GM12878 (cell line): Measurements from ENCODE around the gene LTB. TPM values are rescaled to one million over a fixed set of nuclear protein-coding genes. Genes with fewer than 3 reads are reported as not detected.
A peak's percentile ranks its signal among the peaks of the same experiment; 100 is the strongest.

Experiments
- ATAC-seq: fragments of 200-7000 bp; cut with Tn5 transposase; 3 replicates; pipeline ENCODE4 v1.9.1; 2020; ENCODE audit warnings: mild to moderate bottlenecking, moderate library complexity
- BruUV-seq: library from RNA; stranded (reverse); fragments of 400-500 nt; replicated peaks from 2 replicates; lab custom pipeline; 2021; lab: Mats Ljungman, UMichigan
- CTCF ChIA-PET: fragments of 300-600 bp; sonication (Branson Sonifier 250); formaldehyde crosslinking; extraction: SDS; loops from one replicate; lab custom pipeline; 2021; ENCODE audit warnings: inconsistent platforms; lab: Yijun Ruan, JAX
- POLR2A ChIA-PET: fragments of 350-600 bp; formaldehyde crosslinking; extraction: SDS; loops from one replicate; lab custom pipeline; 2021; ENCODE audit warnings: inconsistent platforms; lab: Charles Lee
- RAD21 ChIA-PET: fragments of 300-600 bp; sonication (Branson Sonifier 250); formaldehyde crosslinking; loops from one replicate; lab custom pipeline; 2023; ENCODE audit warnings: antibody characterized with exemption; ENCODE audit not compliant: unreplicated experiment; lab: Charles Lee
- SMC1A ChIA-PET: fragments of 300-600 bp; sonication (Branson Sonifier 250); formaldehyde crosslinking; loops from one replicate; lab custom pipeline; 2023; ENCODE audit not compliant: unreplicated experiment, uncharacterized antibody; lab: Charles Lee
- DNase-seq: peaks from one replicate; pipeline ENCODE4 v3.0.0-alpha.2; 2011; ENCODE audit warnings: low read depth, low spot score
- FAIRE-seq: peaks from 3 replicates; lab custom pipeline; 2011; peaks lifted over from hg19 to GRCh38; lab: Jason Lieb, UNC
- H2AFZ ChIP-seq: 2 replicates; pipeline ENCODE4 v1.6.0; 2011; ENCODE audit warnings: low read depth, low read length, control low read depth; ENCODE audit not compliant: control insufficient read depth
- H3K27ac ChIP-seq: 2 replicates; pipeline ENCODE4 v1.5.1; 2011; ENCODE audit warnings: control low read depth; ENCODE audit not compliant: control insufficient read depth, insufficient read depth
- H3K27me3 ChIP-seq, 2 experiments: replicated peaks in 1 of 2; 2 replicates each; pipeline versions ENCODE4 v1.6.0 to v1.6.1; 2011; ENCODE audit warnings: low read length in 1 of 2; ENCODE audit not compliant: control insufficient read depth in 2 of 2, insufficient read depth in 2 of 2
- H3K36me3 ChIP-seq, 2 experiments: 2 replicates each; pipeline ENCODE4 v1.5.1; 2011; ENCODE audit warnings: low read length in 1 of 2; ENCODE audit not compliant: control insufficient read depth in 2 of 2, insufficient read depth in 2 of 2
- H3K4me1 ChIP-seq: 2 replicates; pipeline ENCODE4 v1.6.1; 2011; ENCODE audit warnings: mild to moderate bottlenecking, low read length, moderate library complexity, mixed read lengths; ENCODE audit not compliant: control insufficient read depth, insufficient read depth
- H3K4me2 ChIP-seq: 2 replicates; pipeline ENCODE4 v1.6.0; 2011; ENCODE audit warnings: control low read depth; ENCODE audit not compliant: control insufficient read depth, insufficient read depth
- H3K4me3 ChIP-seq: fragments of 200-600 bp; sonication (generic); 2 replicates; pipeline ENCODE4 v1.5.1; 2016
- H3K79me2 ChIP-seq: 2 replicates; pipeline ENCODE4 v1.6.0; 2011; ENCODE audit warnings: low read length; ENCODE audit not compliant: control insufficient read depth, insufficient read depth
- H3K9ac ChIP-seq: 2 replicates; pipeline ENCODE4 v1.8.0; 2011; ENCODE audit warnings: low read length, control low read depth, mixed read lengths; ENCODE audit not compliant: control insufficient read depth, insufficient read depth
- H3K9me3 ChIP-seq: replicated peaks from 3 replicates; pipeline ENCODE4 v1.5.1; 2011; ENCODE audit warnings: mild to moderate bottlenecking, low read length; ENCODE audit not compliant: control insufficient read depth, insufficient read depth
- H4K20me1 ChIP-seq: 2 replicates; pipeline ENCODE4 v1.6.0; 2011; ENCODE audit not compliant: control insufficient read depth, insufficient read depth
- ATF7 ChIP-seq: fragments of 450-650 bp; IDR thresholded peaks from 2 replicates; pipeline ENCODE4 v1.6.1; 2016; ENCODE audit warnings: low read depth, mild to moderate bottlenecking
- HDGF ChIP-seq: fragments of 450-650 bp; IDR thresholded peaks from 2 replicates; pipeline ENCODE4 v1.6.1; 2016; ENCODE audit warnings: antibody characterized with exemption
- JUNB ChIP-seq: IDR thresholded peaks from 2 replicates; pipeline ENCODE4 v1.6.1; 2016; ENCODE audit warnings: antibody characterized with exemption, mild to moderate bottlenecking
- MEF2B ChIP-seq: fragments of 450-650 bp; IDR thresholded peaks from 2 replicates; pipeline ENCODE4 v1.6.1; 2018; ENCODE audit warnings: mild to moderate bottlenecking, moderate library complexity; ENCODE audit not compliant: partially characterized antibody, poor library complexity, severe bottlenecking
- POLR2AphosphoS2 ChIP-seq: IDR thresholded peaks from 2 replicates; pipeline ENCODE4 v1.6.1; 2011; ENCODE audit warnings: low read depth, mild to moderate bottlenecking, low read length, improper control_type of control experiment, moderate library complexity
- RAD21 ChIP-seq: IDR thresholded peaks from 2 replicates; pipeline ENCODE4 v1.6.1; 2011; ENCODE audit warnings: mild to moderate bottlenecking, low read depth, low read length, moderate library complexity; ENCODE audit not compliant: insufficient read depth
- SMC3 ChIP-seq: IDR thresholded peaks from 2 replicates; pipeline ENCODE4 v1.6.1; 2011; ENCODE audit warnings: low read length, improper control_type of control experiment, borderline replicate concordance
- SUZ12 ChIP-seq: fragments of 200-600 bp; sonication (generic); IDR thresholded peaks from one replicate; pipeline ENCODE4 v1.6.1; 2018; ENCODE audit warnings: antibody characterized with exemption, mild to moderate bottlenecking; ENCODE audit not compliant: unreplicated experiment
- TCF7 ChIP-seq: IDR thresholded peaks from 2 replicates; pipeline ENCODE4 v1.6.1; 2014; ENCODE audit warnings: antibody characterized with exemption, borderline replicate concordance
- ZBED1 ChIP-seq: IDR thresholded peaks from 2 replicates; pipeline ENCODE4 v1.6.1; 2016; ENCODE audit warnings: borderline replicate concordance
- ZNF217 ChIP-seq: fragments of 450-650 bp; IDR thresholded peaks from 2 replicates; pipeline ENCODE4 v1.6.1; 2017; ENCODE audit warnings: antibody characterized with exemption, mild to moderate bottlenecking
- ZNF24 ChIP-seq: fragments of 450-650 bp; IDR thresholded peaks from 2 replicates; pipeline ENCODE4 v1.6.1; 2017; ENCODE audit warnings: antibody characterized with exemption, mild to moderate bottlenecking
- WGBS: methylation state at CpG from one replicate; pipeline ENCODE4 v1.1.6; 2016; ENCODE audit warnings: low lambda C conversion rate; ENCODE audit not compliant: insufficient replicate concordance, insufficient coverage; ENCODE audit errors: missing lambda C conversion rate; 5-methylcytosine and 5-hydroxymethylcytosine counted together
- in situ Hi-C: fragments of 300-500 bp; cut with MboI; formaldehyde crosslinking; loops from 9 replicates; pipeline ENCODE4 v1.14.3; 2018; ENCODE audit warnings: mixed read lengths
- intact Hi-C: fragments of 100-400 bp; cut with micrococcal nuclease; formaldehyde crosslinking; loops from one replicate; pipeline ENCODE4 v1.14.2; 2022; ENCODE audit not compliant: unreplicated experiment
- polyA plus RNA-seq, 11 experiments: library from polyadenylated mRNA; depleted of rRNA in 4 of 11; unstranded in 6 of 11; stranded (reverse) in 5 of 11; fragments of >200 nt; fragmentation: Nextera tagmentation in 4 of 11; fragmentation: Illumina TruSeq in 1 of 11; extraction: Ambion mirVana in 4 of 11; extraction: Trizol in 1 of 11; gene quantifications; 1 replicate in 1 of 11; 2 replicates in 10 of 11; pipeline versions ENCODE4 v1.2.1 to v1.2.3, GENCODE V29; 2011 to 2016; ENCODE audit warnings: inconsistent platforms in 2 of 11, missing spikeins in 2 of 11, low read depth in 1 of 11
- total RNA-seq, 4 experiments: library from RNA; depleted of rRNA in 3 of 4; stranded (reverse); fragments of >200 nt in 3 of 4; fragmentation: Illumina TruSeq in 1 of 4; extraction: Trizol in 1 of 4; gene quantifications; 2 replicates each; pipeline versions ENCODE4 v1.2.1 to v1.2.3, GENCODE V29; 2013 to 2021
- TF ChIP-seq, protein P1 (sequence below), 3 experiments: IDR thresholded peaks in 2 of 3; conservative IDR thresholded peaks in 1 of 3; 2 replicates each; pipeline ENCODE4 v1.5.1; 2011; ENCODE audit warnings: low read depth in 3 of 3, low read length in 3 of 3, mild to moderate bottlenecking in 3 of 3, control low read depth in 2 of 3, moderate library complexity in 2 of 3, inconsistent platforms in 1 of 3, mixed read lengths in 1 of 3; ENCODE audit not compliant: control insufficient read depth in 2 of 3, insufficient read depth in 1 of 3; ENCODE audit errors: extremely low read depth in 1 of 3
- TF ChIP-seq, protein P2 (sequence below): fragments of 450-650 bp; IDR thresholded peaks from 2 replicates; pipeline ENCODE4 v1.6.1; 2018; ENCODE audit warnings: borderline replicate concordance, mild to moderate bottlenecking; ENCODE audit not compliant: partially characterized antibody
- TF ChIP-seq, protein P3 (sequence below): IDR thresholded peaks from 2 replicates; pipeline ENCODE4 v1.6.1; 2012; ENCODE audit warnings: low read depth, low read length, improper control_type of control experiment
- TF ChIP-seq, protein P4 (sequence below): IDR thresholded peaks from 2 replicates; pipeline ENCODE4 v1.6.1; 2011; ENCODE audit warnings: low read depth, low read length, improper control_type of control experiment, borderline replicate concordance

LTB gene
- total and polyA plus RNA-seq, 10 of the 15 experiments (the other 5 are each of a cell fraction or from before 2014, with no cell fraction given) = 0.71 to 74.3 (median 20.0) TPM

DNA sequence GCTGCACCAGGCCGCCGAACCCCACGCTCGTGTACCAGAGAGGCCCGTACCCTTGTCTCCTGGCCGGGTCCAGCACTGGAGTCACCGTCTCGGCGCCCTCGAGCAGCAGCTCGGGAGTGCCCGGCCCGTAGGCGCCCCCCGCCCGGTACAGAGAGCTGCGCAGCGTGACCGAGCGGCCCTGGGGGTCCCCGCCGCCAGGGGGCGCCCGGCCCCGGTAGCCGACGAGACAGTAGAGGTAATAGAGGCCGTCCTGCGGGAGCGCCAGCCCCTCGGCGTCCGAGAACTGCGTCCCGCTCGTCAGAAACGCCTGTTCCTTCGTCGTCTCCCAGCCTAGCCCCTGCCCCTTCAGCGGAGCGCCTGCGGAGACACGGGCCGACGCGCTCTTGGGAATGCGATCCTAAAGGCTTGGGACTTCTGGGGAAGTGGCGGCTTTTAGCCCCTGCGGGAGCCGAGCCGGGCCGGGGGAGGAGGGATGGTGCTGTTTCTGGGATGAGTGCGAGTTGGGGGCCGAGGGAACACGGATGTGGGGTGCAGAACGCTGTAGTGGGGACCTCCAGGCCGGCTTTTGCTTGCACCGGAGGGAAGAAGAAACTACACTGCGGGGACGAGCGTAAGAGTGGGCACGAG is 1.3 kb downstream of the LTB start (continued):
- TF ChIP-seq, protein P1, sequence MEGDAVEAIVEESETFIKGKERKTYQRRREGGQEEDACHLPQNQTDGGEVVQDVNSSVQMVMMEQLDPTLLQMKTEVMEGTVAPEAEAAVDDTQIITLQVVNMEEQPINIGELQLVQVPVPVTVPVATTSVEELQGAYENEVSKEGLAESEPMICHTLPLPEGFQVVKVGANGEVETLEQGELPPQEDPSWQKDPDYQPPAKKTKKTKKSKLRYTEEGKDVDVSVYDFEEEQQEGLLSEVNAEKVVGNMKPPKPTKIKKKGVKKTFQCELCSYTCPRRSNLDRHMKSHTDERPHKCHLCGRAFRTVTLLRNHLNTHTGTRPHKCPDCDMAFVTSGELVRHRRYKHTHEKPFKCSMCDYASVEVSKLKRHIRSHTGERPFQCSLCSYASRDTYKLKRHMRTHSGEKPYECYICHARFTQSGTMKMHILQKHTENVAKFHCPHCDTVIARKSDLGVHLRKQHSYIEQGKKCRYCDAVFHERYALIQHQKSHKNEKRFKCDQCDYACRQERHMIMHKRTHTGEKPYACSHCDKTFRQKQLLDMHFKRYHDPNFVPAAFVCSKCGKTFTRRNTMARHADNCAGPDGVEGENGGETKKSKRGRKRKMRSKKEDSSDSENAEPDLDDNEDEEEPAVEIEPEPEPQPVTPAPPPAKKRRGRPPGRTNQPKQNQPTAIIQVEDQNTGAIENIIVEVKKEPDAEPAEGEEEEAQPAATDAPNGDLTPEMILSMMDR (IDR thresholded peaks at IDR 0.05 in 2 of 3, conservative IDR thresholded peaks at IDR 0.05 in 1 of 3; ENCODE audit: control insufficient read depth in 2 of 3, extremely low read depth in 1 of 3, insufficient read depth in 1 of 3, low read depth in 3 of 3, low read length in 3 of 3) = peak; percentile 96 to 97 (median 97)
- TF ChIP-seq ZNF217 = no peak

DNA sequence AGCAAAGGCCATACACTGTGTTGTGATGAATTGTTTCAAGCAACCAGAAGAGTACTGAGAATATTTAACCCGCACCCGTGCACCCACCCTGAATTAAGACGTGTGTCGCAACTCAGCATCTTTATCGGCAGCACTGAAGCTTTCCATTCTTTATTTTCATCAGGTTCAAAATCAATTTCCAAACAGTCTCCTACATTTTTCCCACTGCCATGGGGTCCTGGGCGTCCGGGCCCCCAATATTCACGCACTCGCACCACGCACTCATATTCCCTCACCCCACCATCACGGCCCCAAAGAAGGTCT is 1.8 kb downstream of the LTB start:
- no TSS peak for BruUV-seq
- H4K20me1 ChIP-seq = no peaks in the 10 kb centered on the region
- no peak for FAIRE-seq
- peaks cover 35% of the 10 kb centered on the region for H3K4me1 ChIP-seq
- no peak for ATAC-seq
- ChIA-PET SMC1A (interaction anchor here (0.8 to 45.5 kb wide), 5 partner anchors 15 to 81 kb away, joined by 4 to 1989 read pairs (median 8); partner anchors contain the start of genes AIF1, ATP6V1G2, DDX39B and LTA), RAD21 (interaction anchor here (0.8 to 17.5 kb wide), 8 partner anchors 8 to 250 kb away, joined by 3 to 620 read pairs (median 5); partner anchors contain the start of genes ATP6V1G2, LTA, NCR3 and NFKBIL1), CTCF (interaction anchor here (0.9 to 31.0 kb wide), 9 partner anchors 13 to 250 kb away, joined by 3 to 2098 read pairs (median 5); partner anchors contain the start of genes AIF1, ATP6V1G2, DDX39B and LST1), POLR2A (interaction anchor here (0.6 to 17.1 kb wide), 8 partner anchors 9 to 282 kb away, joined by 3 to 282 read pairs (median 85); partner anchors contain the start of genes ATP6V1G2, LTA, NCR3 and NEU1)
- H3K9me3 ChIP-seq = no peaks in the 10 kb centered on the region
- H3K4me3 ChIP-seq = peak overlapping the region; percentile 93
- H2AFZ ChIP-seq = peak overlapping the region; percentile 76
- peaks cover 69% of the 10 kb centered on the region for H3K79me2 ChIP-seq
- H3K4me2 ChIP-seq = peak overlapping the region; percentile 95
- peak overlapping the region; percentile 91 for H3K27ac ChIP-seq
- intact Hi-C loops (loop anchor here (1.0 to 2.0 kb wide), 3 partner anchors 18 to 30 kb away; no protein-coding TSS in a partner anchor), in situ Hi-C loops (no loop called here)
- WGBS = 12% methylated on average over 11 of the region's 11 CpGs
- H3K27me3 ChIP-seq = no peaks in the 10 kb centered on the region
- no peak for DNase-seq
- H3K36me3 ChIP-seq = peaks cover 0 to 7% of the 10 kb centered on the region in 2 experiments; a peak in 2 of 4 replicates
- H3K9ac ChIP-seq = peak overlapping the region; percentile 90
- TF ChIP-seq SMC3 (no peak), ZBED1 (0 out of 2 replicates have a peak, but pooled peaks have one; percentile 41), TCF7 (no peak), MEF2B (no peak), ZNF24 (no peak), RAD21 (no peak), JUNB (no peak), HDGF (peak; percentile 11; the same call in 1 of the 2 replicates), ATF7 (no peak), SUZ12 (no peak), POLR2AphosphoS2 (no peak)
- TF ChIP-seq, protein P2, sequence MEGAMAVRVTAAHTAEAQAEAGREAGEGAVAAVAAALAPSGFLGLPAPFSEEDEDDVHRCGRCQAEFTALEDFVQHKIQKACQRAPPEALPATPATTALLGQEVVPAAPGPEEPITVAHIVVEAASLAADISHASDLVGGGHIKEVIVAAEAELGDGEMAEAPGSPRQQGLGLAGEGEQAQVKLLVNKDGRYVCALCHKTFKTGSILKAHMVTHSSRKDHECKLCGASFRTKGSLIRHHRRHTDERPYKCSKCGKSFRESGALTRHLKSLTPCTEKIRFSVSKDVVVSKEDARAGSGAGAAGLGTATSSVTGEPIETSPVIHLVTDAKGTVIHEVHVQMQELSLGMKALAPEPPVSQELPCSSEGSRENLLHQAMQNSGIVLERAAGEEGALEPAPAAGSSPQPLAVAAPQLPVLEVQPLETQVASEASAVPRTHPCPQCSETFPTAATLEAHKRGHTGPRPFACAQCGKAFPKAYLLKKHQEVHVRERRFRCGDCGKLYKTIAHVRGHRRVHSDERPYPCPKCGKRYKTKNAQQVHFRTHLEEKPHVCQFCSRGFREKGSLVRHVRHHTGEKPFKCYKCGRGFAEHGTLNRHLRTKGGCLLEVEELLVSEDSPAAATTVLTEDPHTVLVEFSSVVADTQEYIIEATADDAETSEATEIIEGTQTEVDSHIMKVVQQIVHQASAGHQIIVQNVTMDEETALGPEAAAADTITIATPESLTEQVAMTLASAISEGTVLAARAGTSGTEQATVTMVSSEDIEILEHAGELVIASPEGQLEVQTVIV = no peak
- TF ChIP-seq, protein P3, sequence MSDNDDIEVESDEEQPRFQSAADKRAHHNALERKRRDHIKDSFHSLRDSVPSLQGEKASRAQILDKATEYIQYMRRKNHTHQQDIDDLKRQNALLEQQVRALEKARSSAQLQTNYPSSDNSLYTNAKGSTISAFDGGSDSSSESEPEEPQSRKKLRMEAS = no peak
- TF ChIP-seq, protein P4, sequence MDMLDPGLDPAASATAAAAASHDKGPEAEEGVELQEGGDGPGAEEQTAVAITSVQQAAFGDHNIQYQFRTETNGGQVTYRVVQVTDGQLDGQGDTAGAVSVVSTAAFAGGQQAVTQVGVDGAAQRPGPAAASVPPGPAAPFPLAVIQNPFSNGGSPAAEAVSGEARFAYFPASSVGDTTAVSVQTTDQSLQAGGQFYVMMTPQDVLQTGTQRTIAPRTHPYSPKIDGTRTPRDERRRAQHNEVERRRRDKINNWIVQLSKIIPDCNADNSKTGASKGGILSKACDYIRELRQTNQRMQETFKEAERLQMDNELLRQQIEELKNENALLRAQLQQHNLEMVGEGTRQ = no peak
